Stimulated activated CD8-positive, alpha-beta memory T cell treated with anti-CD3 and anti-CD28 coated beads, Interleukin-15, amount 100 ng/mL, for 1 hour (primary cell): ENCODE measurements around the gene LEF1.

Experiments used
- DNase-seq: peaks from one replicate; pipeline ENCODE4 v3.0.0-alpha.2; 2020; ENCODE audit warnings: low read depth

The LEF1 gene

GRCh38 chr4:108146819-108147218 lies 21.9 kb downstream of the LEF1 start:
- DNase-seq = no peak

- DNase-seq = no peak
Measured at GRCh38 chr4:108146336-108146735, 22.4 kb downstream of the LEF1 start.

GRCh38 chr4:108144451-108144850 lies 24.3 kb downstream of the LEF1 start:
- no peak for DNase-seq

- DNase-seq = no peak
Measured at GRCh38 chr4:108143515-108143914, 25.2 kb downstream of the LEF1 start.

- DNase-seq = no peak
Measured at GRCh38 chr4:108142870-108143269, 25.9 kb downstream of the LEF1 start.

GRCh38 chr4:108141213-108141950 lies 27.4 kb downstream of the LEF1 start:
- DNase-seq = no peak

GRCh38 chr4:108140328-108140727 lies 28.4 kb downstream of the LEF1 start:
- DNase-seq = no peak

- DNase-seq = no peak
Measured at GRCh38 chr4:108139089-108139488, 29.6 kb downstream of the LEF1 start.

GRCh38 chr4:108135549-108136209 lies 33.1 kb downstream of the LEF1 start:
- DNase-seq = no peak

GRCh38 chr4:108130955-108131354 lies 37.8 kb downstream of the LEF1 start:
- no peak for DNase-seq

GRCh38 chr4:108129196-108129595 lies 39.5 kb downstream of the LEF1 start:
- no peak for DNase-seq

- DNase-seq = no peak
Measured at GRCh38 chr4:108126806-108127205, 41.9 kb downstream of the LEF1 start.

GRCh38 chr4:108120789-108121188 lies 47.9 kb downstream of the LEF1 start:
- DNase-seq = no peak

- no peak for DNase-seq
Measured at GRCh38 chr4:108119199-108119800, 49.4 kb downstream of the LEF1 start.

GRCh38 chr4:108118505-108118904 lies 50.2 kb downstream of the LEF1 start:
- no peak for DNase-seq

GRCh38 chr4:108117418-108118182 lies 51.1 kb downstream of the LEF1 start:
- no peak for DNase-seq

GRCh38 chr4:108116423-108117168 lies 52.1 kb downstream of the LEF1 start:
- no peak for DNase-seq

GRCh38 chr4:108115168-108115526 lies 53.6 kb downstream of the LEF1 start:
- no peak for DNase-seq

- no peak for DNase-seq
Measured at GRCh38 chr4:108114503-108114902, 54.2 kb downstream of the LEF1 start.

GRCh38 chr4:108113229-108113628 lies 55.5 kb downstream of the LEF1 start:
- peak; percentile 30 for DNase-seq

GRCh38 chr4:108111781-108112180 lies 57.0 kb downstream of the LEF1 start:
- DNase-seq = no peak

- no peak for DNase-seq
Measured at GRCh38 chr4:108110450-108110849, 58.3 kb downstream of the LEF1 start.
